Measurements from ENCODE around the gene PPFIBP2. TPM values are rescaled to one million over a fixed set of nuclear protein-coding genes. Genes with fewer than 3 reads are reported as not detected.

PPFIBP2 gene
- total and polyA plus RNA-seq, 11 donors = 10.5 to 31.1 (median 20.8) TPM

DNA sequence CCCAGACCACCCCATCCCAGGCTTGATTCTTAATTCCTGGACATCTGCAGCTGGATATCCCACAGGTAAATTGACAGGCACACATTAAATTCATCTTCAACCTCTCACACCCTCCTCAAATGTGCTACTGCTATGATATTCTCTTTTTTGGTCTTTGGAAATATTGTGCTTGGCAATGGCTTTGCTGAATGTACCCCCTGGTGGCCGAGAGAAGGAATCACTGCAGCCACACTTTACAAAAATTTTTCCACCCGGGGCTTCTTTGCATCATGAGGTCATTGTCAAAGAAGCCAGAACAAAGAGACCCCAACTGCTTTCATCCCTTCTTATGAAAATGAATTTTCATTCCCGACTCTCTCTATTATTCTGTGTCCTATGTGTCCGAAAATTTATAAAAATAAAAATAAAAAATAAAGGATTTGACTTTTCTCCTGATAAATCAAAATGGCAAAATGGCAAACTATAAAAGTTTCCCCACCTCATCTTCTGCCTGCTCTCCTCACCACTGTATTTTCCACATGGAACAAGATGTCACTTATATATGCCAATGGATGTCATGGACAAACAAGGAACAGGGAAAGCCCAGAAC, 174.5 kb downstream of the PPFIBP2 start:
- TF ChIP-seq POLR2A (IDR thresholded peaks at IDR 0.05) = no peak
- TF ChIP-seq, protein P1, sequence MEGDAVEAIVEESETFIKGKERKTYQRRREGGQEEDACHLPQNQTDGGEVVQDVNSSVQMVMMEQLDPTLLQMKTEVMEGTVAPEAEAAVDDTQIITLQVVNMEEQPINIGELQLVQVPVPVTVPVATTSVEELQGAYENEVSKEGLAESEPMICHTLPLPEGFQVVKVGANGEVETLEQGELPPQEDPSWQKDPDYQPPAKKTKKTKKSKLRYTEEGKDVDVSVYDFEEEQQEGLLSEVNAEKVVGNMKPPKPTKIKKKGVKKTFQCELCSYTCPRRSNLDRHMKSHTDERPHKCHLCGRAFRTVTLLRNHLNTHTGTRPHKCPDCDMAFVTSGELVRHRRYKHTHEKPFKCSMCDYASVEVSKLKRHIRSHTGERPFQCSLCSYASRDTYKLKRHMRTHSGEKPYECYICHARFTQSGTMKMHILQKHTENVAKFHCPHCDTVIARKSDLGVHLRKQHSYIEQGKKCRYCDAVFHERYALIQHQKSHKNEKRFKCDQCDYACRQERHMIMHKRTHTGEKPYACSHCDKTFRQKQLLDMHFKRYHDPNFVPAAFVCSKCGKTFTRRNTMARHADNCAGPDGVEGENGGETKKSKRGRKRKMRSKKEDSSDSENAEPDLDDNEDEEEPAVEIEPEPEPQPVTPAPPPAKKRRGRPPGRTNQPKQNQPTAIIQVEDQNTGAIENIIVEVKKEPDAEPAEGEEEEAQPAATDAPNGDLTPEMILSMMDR (IDR thresholded peaks at IDR 0.05) = peak; percentile 62 to 79 (median 72)
- no peaks in the 10 kb centered on the region for H3K36me3 ChIP-seq
- intact Hi-C loops (cut with DNase I) = loop anchor here in 4 of 10 donors (1.0 to 5.0 kb wide), 3 partner anchors 116 to 591 kb away; no protein-coding TSS in a partner anchor
- H3K27ac ChIP-seq = no peak overlapping the region
- WGBS, 4 donors = 20 to 31% (median 28%) methylated on average over 4 of the region's 4 CpGs
- H3K27me3 ChIP-seq = peaks cover 0 to 20% (median 0%) of the 10 kb centered on the region in 9 donors
- H3K9me3 ChIP-seq = no peaks in the 10 kb centered on the region
- H3K4me3 ChIP-seq = no peak overlapping the region
- ATAC-seq = peak in 1 of 4 donors; percentile 36
- no peak for DNase-seq
- H3K4me1 ChIP-seq = no peaks in the 10 kb centered on the region

- H3K4me3 ChIP-seq = no peak overlapping the region
- intact Hi-C loops (cut with DNase I) = loop anchor here in 3 of 10 donors (5.0 kb wide), 2 partner anchors 117 to 592 kb away; no protein-coding TSS in a partner anchor
- no peaks in the 10 kb centered on the region for H3K4me1 ChIP-seq
- H3K36me3 ChIP-seq = no peaks in the 10 kb centered on the region
- WGBS, 4 donors = 43 to 88% (median 65%) methylated on average over 4 of the region's 4 CpGs
- TF ChIP-seq, protein P1 (IDR thresholded peaks at IDR 0.05) = no peak
- TF ChIP-seq POLR2A (IDR thresholded peaks at IDR 0.05) = no peak
- peaks cover 0 to 25% (median 5%) of the 10 kb centered on the region in 9 donors for H3K27me3 ChIP-seq
- H3K27ac ChIP-seq = no peak overlapping the region
- DNase-seq (no peak), ATAC-seq (no peak)
- no peaks in the 10 kb centered on the region for H3K9me3 ChIP-seq
Observed at GRCh38 chr11:7689239-7689638, 175.4 kb downstream of the PPFIBP2 start.

- TF ChIP-seq, protein P1 (IDR thresholded peaks at IDR 0.05) = peak in 1 of 12 donors; percentile 8
- TF ChIP-seq POLR2A (IDR thresholded peaks at IDR 0.05) = no peak
- peaks cover 0 to 24% (median 6%) of the 10 kb centered on the region in 9 donors for H3K27me3 ChIP-seq
- no peak for ATAC-seq
- no peak overlapping the region for H3K27ac ChIP-seq
- H3K4me1 ChIP-seq = no peaks in the 10 kb centered on the region
- no peaks in the 10 kb centered on the region for H3K36me3 ChIP-seq
- DNase-seq = no peak
- no peak overlapping the region for H3K4me3 ChIP-seq
- H3K9me3 ChIP-seq = no peaks in the 10 kb centered on the region
- 43 to 79% (median 69%) methylated on average over 6 of the region's 6 CpGs for WGBS, 4 donors
- intact Hi-C loops (cut with DNase I) = loop anchor here in 6 of 10 donors (5.0 to 10.0 kb wide), 3 partner anchors 116 to 596 kb away; no protein-coding TSS in a partner anchor
Observed at GRCh38 chr11:7690648-7691047, 176.8 kb downstream of the PPFIBP2 start.

DNA sequence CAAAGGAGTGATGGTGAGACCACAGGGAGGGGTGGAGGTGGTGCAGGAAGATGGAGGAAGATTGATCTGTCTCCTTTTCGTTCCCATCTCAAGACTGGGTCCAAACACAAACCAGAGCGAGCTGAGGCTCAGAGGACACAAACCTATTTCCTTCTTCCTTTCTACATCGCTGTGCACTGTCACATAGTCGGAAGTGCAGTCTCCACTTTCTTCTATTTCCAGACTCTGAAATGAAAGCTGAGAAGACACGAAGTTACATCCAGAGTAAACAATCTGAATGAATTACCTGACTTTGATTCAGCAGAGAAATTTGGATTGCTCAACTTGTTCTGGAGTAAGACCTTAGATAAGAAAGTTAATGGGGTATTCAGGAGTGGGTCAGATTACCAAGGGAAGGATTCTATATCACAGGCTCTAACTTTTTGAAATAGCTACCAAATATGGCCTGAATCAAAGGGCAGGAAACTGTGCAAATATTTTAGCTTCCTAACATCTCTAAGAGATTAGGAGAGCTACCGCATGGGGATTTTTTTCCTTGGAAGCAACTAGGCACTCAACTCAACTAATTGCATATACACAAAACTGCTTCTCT, 178.1 kb downstream of the PPFIBP2 start:
- 62 to 72% (median 68%) methylated on average over 6 of the region's 6 CpGs for WGBS, 4 donors
- no peak for ATAC-seq
- no peak overlapping the region for H3K4me3 ChIP-seq
- intact Hi-C loops (cut with DNase I) = loop anchor here in 6 of 10 donors (5.0 to 10.0 kb wide), 3 partner anchors 117 to 597 kb away; no protein-coding TSS in a partner anchor
- TF ChIP-seq, protein P1 (IDR thresholded peaks at IDR 0.05) = no peak
- TF ChIP-seq POLR2A (IDR thresholded peaks at IDR 0.05) = no peak
- no peak overlapping the region for H3K27ac ChIP-seq
- no peaks in the 10 kb centered on the region for H3K9me3 ChIP-seq
- H3K4me1 ChIP-seq = no peaks in the 10 kb centered on the region
- DNase-seq = no peak
- H3K36me3 ChIP-seq = no peaks in the 10 kb centered on the region
- H3K27me3 ChIP-seq = peaks cover 0 to 23% (median 6%) of the 10 kb centered on the region in 9 donors
